HG02588 (cell line): ENCODE measurements around the gene PILRA.
"Not testable (repeated sequence)": the region's sequence is repeated elsewhere in the genome, so short reads cannot be mapped to it uniquely, and the experiment has no call there.

Experiments used
- ATAC-seq: cut with Tn5 transposase; IDR thresholded peaks from one replicate; pipeline ENCODE4 v1.9.1; 2021; ENCODE audit warnings: mild to moderate bottlenecking, moderate library complexity; ENCODE audit not compliant: unreplicated experiment

PILRA gene

GRCh38 chr7:100432621-100433275 lies 59.5 kb downstream of the PILRA start:
- no peak for ATAC-seq

GRCh38 chr7:100433276-100433591 lies 59.9 kb downstream of the PILRA start:
- no peak for ATAC-seq

DNA sequence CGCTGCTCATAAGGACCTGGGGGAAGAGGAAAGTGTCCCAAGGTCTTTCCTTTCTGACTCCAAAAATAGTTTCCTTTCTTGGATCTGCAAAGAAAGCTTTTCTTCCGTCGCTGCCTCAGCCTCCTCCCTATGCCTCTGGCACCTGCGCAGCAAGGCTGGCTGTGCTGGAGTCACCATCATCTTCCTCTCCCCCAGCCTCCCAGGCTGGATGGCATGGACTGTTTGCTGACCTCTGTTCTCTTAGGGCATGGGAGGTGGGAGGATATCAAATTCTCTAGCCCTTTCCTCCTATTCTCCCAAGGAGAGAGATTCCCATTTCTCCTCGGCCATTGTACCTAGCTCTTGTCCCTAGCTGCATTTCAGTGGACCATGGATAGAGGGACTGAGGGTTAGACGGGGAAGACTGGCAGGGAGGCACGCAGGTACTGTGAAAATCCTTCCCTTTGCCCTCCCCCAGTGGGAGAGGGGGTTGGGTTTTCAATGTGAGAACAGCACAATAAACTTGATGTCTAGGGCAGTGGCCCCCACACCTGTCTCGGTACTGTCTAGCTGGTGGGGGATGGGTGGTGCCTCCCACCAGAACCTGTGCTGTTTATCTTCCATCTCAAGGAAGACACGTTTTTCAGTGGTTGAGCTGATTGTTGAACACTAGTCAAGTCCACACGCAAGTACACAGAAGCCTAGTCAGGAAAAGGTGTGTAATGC lies 60.5 kb downstream of the PILRA start:
- no peak for ATAC-seq

- ATAC-seq: no peak
These were observed 61.2 kb downstream of the PILRA start for GRCh38 chr7:100434297-100435144.

GRCh38 chr7:100435401-100436304 lies 62.4 kb downstream of the PILRA start:
- peak; percentile 28 for ATAC-seq

DNA sequence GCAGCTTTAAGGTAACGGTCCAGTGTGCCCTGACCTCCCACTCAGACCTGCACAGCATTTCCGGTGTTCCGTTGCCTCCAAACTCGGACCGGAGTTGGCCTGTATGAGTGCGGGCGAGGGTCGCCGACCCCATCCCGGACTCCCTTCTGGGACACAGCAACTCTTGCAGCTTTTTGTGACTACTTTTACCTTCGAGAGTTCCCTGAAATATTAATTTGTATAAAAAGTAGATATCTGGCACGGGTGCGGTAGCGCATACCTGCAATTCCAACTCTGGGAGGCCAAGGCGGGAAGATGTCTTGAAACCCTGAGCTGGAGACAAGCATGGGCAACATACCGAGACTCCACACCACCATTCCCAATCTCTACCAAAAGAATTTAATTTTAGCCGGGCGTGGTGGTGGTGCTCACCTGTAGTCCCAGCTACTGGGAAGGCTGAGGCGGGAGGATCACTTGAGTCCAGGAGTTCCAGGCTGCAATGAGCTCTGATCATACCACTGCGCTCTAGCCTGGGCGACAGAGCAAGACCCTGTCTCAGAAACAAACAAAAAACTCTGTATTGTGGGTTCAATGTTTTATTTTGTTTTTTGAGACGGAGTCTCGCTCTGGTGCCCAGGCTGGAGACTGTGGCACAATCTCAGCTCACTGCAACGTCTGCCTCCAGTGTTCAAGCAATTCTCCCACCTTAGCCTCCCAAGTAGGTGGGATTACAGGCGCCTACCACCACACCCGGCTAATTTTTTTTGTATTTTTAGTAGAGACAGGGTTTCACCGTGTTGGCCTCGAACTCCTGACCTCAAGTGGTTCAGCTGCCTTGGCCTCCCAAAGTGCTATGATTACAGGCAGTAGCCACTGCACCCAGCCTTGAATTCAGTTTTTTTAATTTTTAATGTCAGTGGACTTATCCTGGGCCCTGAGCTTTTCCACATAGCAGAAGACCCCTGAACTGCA lies 64.1 kb downstream of the PILRA start:
- no peak for ATAC-seq

- no peak for ATAC-seq
These were observed 64.9 kb downstream of the PILRA start for GRCh38 chr7:100438172-100438571.

DNA sequence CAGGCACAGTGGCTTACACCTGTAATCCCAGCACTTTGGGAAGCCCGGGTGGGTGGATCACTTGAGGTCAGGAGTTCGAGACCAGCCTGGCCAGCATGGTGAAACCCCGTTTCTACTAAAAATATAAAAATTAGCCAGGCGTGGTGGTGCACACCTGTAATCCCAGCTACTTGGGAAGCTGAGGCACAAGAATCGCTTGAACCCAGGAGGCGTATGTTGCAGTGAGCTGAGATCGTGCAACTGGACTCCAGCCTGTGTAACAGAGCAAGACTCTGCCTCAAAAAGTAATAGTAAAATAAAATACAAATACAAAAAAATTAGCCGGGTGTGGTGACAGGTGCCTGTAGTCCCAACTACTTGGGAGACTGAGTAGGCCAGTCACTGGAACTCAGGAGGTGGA lies 65.4 kb downstream of the PILRA start:
- ATAC-seq: not testable (repeated sequence)

- not testable (repeated sequence) for ATAC-seq
These were observed 66.0 kb downstream of the PILRA start for GRCh38 chr7:100439244-100439643.

- ATAC-seq: no peak
These were observed 68.6 kb downstream of the PILRA start for GRCh38 chr7:100441641-100442535.

DNA sequence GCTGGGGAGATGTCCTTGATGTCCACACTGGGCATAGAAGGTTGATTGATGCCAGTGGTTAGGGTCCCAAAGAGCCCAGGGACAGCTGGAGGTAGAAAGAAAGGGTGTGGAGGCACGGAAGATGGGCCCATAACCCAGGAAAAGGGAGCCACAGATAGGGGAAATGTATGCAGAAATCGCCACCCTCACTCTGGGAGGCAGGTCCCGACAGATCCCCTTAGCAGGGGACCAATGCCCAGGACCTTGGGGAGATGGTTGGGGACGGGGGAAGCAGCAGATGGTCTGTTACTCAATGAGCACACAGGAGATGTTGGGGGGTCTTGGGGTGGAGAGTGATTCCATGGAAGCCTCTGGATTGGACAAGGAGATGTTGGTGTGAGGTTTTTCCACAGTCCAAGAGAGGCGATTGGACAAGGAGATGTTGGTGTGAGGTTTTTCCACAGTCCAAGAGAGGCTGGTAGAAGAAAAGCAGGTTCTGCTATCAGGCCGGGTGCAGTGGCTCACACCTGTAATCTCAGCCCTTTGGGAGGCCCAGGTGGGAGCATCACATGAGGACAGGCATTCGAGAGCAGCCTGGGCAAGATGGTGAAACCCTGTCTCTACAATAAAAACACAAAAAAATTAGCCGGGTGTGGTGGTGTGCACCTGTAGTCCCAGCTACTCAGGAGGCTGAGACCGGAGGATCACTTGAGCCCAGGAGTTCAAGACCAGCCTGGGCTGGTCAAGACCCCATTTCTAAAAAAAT lies 70.0 kb downstream of the PILRA start:
- no peak for ATAC-seq

DNA sequence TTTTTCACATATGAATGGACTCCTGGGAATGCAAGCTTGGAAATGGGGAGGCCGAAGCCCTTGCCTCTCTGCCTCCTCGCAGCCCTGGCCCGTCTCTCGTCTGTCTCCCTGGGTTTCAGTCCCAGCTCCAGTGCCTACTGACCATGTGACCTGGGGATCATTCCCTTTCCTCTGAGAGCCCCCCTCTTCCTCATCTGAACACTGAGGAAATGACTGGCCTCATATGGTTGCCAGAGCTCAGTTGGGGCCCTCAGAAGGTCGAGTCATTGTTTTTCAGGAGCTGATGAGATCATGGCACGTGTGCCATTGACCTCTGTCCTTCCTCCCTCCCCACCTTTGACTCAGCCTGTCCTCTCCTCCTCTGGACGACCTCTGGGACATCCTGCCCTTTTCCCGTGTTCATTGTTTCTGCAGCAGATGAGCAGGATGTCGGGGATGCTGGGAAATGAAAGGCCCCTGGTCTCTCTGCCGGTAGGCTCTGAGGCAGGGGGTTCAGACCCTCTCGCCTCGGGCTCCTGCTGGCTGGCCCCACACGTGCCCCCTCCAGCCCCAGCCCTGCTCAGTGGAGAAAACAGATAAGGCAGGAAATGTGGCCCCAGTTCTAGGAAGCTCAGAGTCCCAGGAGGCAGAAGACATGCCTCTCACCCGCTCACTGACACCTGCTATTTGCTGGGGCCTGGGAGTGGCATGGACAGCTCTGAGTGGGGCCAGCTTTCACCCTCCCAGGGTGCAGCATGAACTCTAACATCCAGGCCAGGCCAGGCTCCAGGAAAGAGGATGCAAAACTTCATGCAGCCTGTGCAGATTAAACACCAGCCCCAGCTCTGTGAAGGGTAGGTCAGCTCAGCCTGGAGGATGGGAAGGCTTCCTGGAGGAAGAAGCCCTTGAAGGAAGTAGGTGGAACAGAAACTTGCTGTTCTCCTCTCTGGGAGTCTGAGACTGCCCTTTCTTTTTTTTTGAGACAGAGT lies 71.3 kb downstream of the PILRA start:
- ATAC-seq: no peak

DNA sequence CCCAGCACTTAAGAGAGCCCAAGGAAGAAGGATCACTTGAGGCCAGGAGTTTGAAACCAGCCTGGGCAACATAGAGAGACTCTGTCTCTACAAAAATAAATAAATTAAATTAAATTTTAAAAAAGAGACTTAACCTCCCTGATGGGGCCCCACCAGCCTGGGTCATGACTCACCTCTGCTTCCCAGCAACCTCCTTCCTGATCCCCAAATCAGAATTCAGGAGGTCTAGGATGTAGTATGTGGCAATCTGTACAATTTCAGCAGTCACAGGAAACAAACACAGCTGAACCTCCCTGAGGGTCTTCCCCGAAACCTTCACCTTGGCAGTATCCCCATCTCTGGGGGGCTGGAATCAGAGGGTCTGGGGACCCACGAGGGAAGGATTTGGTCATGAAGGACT lies 72.8 kb downstream of the PILRA start:
- ATAC-seq: no peak

- not testable (repeated sequence) for ATAC-seq
These were observed 74.1 kb downstream of the PILRA start for GRCh38 chr7:100447363-100447762.

GRCh38 chr7:100449190-100449795 lies 76.0 kb downstream of the PILRA start:
- no peak for ATAC-seq
